Activated CD4-positive, alpha-beta T cell treated with anti-CD3 and anti-CD28 coated beads, Interleukin-2, amount 50 U/mL, for 4 hours (primary cell): ENCODE results near the gene PA2G4.
"Not testable (repeated sequence)": the region's sequence is repeated elsewhere in the genome, so short reads cannot be mapped to it uniquely, and the experiment has no call there.

Experiments used
- DNase-seq, 2 experiments: peaks; one replicate each; pipeline ENCODE4 v3.0.0-alpha.2; 2020

Gene PA2G4

DNA sequence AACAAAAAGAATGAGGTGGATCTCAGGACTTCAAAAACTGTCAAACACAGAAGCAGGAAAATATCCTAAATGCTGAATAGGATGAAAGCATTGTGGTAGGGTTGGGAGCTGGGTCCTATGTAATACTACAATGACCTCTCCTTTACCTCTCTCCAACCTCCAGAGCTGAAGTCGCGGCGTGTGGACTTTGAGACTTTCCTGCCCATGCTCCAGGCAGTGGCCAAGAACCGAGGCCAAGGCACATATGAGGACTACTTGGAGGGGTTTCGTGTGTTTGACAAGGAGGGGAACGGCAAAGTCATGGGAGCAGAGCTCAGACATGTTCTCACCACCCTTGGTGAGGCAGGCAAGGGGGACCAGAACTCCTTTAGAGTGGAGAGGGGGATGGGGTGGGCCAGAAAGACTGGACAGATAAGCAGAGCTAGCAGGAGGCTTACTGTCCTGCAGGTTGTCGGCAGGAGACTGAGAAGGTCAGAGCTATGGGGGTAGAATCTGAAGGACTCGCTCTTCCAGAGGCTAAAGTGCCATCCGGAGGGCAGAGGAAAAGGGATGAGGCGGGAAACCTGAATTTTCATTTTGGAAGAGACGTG lies 51.0 kb downstream of the PA2G4 start:
- DNase-seq = no peak

DNA sequence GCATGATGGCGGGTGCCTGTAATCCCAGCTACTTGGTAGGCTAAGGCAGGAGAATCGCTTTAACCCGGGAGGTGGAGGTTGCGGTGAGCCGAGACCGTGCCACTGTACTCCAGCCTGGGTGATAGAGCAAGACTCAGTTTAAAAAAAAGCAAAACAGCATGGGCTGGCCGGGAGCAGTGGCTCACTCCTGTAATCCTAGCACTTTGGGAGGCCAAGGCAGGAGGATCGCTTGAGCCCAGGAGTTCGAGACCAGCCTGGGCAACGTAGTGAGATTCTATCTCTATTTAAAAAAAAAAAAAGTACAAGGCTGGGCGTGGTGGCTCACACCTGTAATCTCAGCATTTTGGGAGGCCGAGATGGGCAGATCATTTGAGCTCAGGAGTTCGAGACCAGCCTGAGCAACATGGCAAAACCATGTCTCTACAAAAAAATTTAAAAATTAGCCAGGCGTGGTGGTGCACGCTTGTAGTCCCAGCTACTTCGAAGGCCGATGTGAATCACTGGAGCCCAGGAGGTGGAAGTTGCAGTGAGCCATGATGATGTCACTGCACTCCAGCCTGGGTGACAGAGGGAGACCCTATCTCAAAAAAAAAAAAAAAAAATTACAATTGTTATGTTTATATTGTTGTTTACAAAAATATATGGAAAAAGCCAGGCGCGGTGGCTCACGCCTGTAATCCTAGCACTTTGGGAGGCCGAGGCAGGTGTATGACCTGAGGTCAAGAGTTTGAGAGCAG lies 52.3 kb downstream of the PA2G4 start:
- DNase-seq = not testable (repeated sequence)

DNA sequence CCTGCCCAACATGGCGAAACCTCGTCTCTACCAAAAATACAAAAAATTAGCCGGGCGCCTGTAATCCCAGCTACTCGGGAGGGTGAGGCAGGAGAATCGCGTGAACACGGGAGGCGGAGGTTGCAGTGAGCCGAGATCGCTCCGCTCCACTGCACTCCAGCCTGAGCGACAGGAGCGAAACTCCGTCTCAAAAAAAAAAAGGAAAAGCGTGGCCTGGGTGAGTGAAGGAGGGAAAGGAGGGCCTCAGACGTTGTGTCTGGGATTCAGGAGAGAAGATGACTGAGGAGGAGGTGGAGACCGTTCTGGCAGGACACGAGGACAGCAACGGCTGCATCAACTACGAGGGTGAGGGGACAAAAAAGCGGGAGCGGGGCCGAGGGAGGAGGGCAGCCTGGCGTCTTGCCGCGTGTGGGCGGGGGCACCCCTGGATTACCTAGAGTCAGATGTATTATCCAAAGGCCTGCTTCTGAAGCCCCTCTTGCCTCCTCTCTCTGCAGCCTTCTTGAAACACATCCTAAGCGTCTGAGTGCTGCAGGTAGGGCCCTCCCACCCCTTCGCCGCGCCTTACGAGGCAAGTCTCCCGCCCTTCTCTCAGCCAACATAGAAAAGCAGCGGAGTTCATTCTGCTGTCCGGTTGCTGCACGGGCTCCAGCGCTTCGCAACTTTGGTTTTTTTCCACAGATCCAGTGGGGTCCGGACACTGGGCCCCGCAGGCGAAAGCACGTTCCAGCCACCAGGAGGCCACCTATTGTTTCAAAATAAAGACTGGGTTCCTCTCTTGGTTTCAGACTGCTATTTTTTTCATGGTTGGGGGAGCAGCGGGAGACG lies 53.1 kb downstream of the PA2G4 start:
- peak; percentile 27 to 38 for DNase-seq

DNA sequence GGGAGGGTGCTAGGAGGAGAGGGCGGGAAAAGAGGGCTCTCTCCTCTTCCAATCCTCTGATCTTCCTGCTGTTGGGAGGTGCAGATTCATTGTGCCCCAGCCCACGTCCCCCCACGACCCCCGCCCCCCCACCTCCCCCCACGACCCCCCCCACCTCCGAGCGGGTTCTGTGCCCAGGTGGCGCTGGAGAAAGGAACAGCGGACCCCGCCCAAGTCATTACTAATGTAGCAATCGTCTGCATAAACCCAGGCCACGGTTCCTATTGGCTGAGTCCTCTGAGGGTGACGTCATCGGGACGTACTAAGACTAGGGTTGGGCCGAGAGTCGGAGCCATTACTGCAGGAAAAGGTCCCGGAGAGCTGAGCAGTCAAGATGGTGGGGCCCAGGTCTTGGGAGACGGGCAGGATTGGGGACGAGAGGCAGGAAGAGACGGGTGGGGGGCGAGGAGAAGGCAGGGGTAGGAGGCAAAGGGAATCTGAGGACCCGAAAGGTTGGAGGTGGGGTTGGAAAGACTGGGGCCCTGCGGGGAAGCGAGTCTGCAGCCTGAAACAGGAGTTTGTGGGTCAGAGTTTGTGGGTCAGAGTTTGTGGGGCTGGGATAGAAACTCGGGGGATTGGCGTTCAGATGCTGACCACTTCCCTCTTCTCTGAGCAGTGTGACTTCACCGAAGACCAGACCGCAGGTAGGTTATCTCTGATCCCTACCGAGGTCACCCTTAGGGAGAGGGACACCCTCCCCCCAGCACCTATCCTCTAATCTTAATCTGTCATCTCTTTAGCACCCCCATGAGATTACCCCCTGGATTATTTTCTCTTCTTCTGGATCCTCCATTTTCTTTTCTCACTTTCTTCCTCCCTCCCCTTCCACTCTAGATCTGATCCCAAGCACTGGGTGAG lies 53.9 kb downstream of the PA2G4 start, which contains the start of gene MYL6:
TSS of gene MYL6 (plus strand) at position 331 of the 897 bp plus-strand sequence. CDS start at position 374, 43 bp downstream.
- DNase-seq = peak; percentile 87 to 89

DNA sequence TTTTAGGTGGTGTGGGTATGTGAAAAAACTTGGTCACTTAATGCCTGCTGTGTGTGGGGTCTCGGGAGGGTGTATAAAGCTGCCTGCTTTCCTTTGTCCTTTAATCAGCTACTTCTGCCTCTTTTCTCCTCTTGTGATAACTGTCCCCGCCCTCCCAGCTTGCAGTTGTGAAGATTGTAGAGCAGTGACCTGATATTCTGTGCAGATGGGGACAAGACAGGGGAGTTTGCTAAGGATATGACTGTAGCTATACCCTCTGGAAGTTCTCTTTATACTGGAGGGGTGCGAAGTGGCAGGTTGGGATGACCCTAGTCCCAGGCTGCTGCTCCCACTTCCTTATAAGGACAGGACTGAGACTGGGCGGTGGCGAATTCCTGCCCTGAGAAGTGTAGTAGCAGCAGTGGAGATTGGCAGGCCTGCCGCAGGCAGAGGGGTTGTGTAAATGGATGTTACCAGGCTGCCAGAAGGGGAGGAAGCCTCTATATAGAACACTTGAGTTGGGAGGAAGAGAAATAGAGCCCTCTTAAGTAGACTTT lies 54.6 kb downstream of the PA2G4 start:
- DNase-seq = no peak

DNA sequence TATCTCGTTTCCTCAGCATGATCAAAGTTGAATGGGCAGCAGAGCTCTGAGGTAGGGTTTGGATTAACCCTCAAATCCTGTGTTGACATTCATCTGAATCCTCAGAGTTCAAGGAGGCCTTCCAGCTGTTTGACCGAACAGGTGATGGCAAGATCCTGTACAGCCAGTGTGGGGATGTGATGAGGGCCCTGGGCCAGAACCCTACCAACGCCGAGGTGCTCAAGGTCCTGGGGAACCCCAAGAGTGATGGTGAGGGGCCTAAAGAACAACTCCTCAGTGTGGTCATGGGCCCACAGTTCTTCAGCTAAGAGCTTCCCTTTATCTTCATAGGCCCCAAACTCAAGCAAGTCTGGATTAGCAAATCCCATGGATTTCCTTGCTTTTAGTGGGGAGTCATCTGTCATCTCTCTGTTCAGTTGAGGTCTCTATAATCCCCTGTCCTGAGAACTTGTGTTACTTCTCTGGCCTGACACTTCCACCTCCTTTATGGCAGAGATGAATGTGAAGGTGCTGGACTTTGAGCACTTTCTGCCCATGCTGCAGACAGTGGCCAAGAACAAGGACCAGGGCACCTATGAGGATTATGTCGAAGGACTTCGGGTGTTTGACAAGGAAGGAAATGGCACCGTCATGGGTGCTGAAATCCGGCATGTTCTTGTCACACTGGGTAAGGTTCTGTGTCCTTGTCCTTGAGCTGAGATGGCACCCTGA lies 55.3 kb downstream of the PA2G4 start:
- DNase-seq = no peak

DNA sequence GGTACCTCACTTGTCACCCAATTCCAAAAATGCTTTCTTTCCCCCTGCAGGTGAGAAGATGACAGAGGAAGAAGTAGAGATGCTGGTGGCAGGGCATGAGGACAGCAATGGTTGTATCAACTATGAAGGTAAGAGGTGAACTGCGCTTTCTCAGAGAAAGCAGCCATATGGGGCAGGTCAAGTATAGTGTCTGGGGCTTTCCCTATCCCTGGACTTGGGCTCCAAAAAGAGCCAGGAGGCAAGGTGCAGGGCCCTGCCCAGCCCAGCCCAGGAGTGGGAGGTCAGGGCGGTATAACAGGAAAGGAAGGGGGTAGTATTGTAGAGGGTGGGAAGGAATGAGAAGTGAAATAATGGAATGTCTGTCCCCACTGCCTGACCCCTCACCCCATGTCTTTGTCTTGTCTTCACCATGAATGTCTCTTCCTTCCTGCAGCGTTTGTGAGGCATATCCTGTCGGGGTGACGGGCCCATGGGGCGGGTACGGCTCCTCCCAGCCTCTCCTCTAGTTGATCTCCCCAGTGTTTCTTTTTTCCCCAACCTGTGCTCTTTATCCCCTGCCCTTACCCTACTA lies 55.9 kb downstream of the PA2G4 start:
- peak; percentile 51 to 54 for DNase-seq

DNA sequence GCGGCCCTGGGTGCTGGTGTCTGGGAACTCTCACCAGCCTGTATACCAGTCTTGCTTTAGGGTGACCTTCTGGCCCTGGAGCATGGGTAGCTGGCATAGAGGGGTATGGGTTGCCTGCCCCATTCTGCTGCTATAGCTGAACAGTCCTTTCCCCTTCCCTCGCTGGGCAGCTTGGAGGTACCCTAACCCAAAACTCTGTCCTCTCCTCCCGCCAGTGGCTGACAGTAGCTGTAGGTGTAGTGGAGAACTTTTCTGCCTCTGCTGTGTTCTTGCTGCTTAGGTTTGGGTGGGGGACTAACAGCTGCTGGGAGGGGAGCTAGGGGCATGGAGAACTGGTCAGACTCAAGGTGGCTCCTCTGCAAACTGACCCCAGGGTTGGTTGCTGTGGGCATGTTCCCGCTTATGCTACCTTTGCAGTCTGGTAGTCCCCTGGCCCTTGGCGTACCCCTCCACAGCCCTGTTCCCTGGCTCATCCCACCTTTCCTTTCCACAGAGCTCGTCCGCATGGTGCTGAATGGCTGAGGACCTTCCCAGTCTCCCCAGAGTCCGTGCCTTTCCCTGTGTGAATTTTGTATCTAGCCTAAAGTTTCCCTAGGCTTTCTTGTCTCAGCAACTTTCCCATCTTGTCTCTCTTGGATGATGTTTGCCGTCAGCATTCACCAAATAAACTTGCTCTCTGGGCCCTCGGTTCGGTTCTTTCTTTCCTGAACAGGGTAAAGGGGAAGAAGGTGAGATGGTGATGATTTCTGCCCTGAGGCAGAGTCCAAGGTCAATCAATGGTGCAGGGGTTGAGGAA lies 56.7 kb downstream of the PA2G4 start:
- DNase-seq = no peak

DNA sequence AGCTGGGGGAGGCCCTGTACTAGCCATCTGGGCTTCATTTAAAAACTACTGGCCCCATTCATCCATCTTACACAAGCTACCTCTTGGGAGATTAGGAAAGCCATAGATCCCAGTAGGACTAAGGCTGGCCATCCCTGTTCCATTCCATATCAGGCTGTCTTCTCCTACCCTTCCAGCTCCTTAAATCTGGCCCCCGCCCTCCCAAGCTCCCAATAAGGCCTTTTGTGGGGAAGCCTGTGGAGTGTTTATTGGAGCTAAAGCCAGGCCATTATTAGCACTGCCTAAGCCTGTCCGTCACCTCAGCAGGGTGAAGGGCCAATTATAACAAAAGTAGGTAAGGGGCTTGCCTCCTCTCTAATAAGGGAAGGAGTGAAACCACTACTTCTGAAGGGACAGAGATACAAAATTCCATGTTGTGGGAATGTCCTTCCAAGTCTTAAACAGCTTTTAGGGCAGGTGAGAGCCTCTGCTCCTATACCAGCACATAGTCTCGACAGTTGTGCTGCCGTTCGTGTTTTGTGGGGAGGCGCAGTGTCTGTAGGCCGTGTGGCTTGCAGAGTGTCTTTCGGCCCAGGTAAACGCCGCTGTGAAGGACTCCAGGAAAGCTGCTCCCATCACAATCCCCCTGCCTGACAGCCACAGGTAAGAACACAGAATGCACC lies 57.5 kb downstream of the PA2G4 start:
- no peak for DNase-seq

DNA sequence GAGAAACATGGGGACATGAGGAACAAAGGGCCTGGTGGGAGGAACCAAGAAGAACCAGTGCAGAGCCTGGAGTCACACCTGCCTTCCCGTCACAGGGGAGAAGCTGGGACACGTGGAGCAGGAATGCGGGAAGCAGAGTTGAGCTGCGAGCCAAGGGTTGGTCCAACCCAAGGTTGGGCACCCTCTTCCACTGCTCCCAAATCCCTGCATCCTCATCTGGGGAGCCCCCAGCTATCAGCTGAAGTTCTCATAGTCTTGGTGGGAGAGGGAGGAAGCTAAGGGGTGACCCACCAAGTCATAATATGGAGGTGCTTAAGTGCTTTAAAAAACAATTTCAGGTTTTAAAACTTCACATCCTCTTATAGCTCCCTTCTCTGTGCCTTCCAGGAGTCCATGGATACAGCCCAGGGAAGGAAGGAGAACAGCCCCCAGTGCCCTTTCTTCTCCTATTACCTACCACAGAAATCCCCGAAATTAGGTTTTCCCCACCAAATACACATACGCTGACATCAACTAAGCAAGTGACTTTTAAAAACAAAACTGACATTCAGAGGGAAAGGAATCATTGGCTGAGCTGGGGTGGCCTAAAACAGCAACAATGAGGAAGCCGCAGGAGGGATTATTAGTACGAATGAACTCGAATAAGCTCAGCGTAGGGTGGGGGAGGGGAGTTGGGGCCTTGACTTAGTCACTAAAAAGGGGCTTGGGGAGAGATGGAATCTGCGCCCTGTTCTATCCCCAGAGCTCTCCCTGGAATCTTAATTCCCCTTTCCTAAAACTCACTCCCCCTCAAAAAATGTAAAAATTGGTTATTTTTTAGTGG lies 58.3 kb downstream of the PA2G4 start:
- no peak for DNase-seq
